Measurements from ENCODE around the gene NOL6.
"Not testable (repeated sequence)": the region's sequence is repeated elsewhere in the genome, so short reads cannot be mapped to it uniquely, and the experiment has no call there.

NOL6 gene

DNA sequence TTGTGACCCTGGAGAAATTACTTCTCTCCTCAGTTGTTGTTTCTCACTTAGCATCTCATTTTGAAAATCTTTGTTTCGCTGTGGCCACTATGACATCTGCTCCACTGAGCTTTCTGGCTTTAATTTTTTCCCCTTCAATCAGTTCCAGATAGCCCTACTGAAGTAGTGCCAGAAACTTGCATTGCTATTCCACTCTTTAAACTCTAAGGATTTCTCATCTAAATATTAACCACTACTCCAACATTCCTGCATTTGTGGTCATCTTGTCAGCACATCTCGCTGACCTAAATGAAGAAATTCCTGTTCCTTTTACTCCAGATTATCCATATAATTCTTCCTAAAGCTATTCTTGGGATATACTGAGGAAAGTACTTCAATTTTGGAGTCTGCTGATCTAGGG lies 15.3 kb upstream of the NOL6 start:
- no peak for TF ChIP-seq EZH2phosphoT487 (IDR thresholded peaks at IDR 0.05; ENCODE audit: low read length)
- TF ChIP-seq, protein P1, sequence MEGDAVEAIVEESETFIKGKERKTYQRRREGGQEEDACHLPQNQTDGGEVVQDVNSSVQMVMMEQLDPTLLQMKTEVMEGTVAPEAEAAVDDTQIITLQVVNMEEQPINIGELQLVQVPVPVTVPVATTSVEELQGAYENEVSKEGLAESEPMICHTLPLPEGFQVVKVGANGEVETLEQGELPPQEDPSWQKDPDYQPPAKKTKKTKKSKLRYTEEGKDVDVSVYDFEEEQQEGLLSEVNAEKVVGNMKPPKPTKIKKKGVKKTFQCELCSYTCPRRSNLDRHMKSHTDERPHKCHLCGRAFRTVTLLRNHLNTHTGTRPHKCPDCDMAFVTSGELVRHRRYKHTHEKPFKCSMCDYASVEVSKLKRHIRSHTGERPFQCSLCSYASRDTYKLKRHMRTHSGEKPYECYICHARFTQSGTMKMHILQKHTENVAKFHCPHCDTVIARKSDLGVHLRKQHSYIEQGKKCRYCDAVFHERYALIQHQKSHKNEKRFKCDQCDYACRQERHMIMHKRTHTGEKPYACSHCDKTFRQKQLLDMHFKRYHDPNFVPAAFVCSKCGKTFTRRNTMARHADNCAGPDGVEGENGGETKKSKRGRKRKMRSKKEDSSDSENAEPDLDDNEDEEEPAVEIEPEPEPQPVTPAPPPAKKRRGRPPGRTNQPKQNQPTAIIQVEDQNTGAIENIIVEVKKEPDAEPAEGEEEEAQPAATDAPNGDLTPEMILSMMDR (IDR thresholded peaks at IDR 0.05; ENCODE audit: low read length) = no peak
- TF ChIP-seq EZH2 (optimal IDR thresholded peaks at IDR 0.05; ENCODE audit: low read depth, low read length) = no peak
- no peaks in the 10 kb centered on the region for H3K27me3 ChIP-seq (replicated peaks; ENCODE audit: insufficient read depth, low read length)
- no peak overlapping the region for H3K27ac ChIP-seq (ENCODE audit: low read length)
- H3K4me2 ChIP-seq (ENCODE audit: low read depth, low read length) = no peak overlapping the region
- no peaks in the 10 kb centered on the region for H3K79me2 ChIP-seq (ENCODE audit: low read length)
- no peaks in the 10 kb centered on the region for H3K9me2 ChIP-seq (replicated peaks; ENCODE audit: insufficient read depth, low read length)
- no peak overlapping the region for H3K4me3 ChIP-seq (ENCODE audit: low read length)
- H3K9ac ChIP-seq (ENCODE audit: low read length) = no peak overlapping the region
- no peaks in the 10 kb centered on the region for H4K20me1 ChIP-seq (ENCODE audit: insufficient read depth, low read length)
- H3F3A ChIP-seq (ENCODE audit: insufficient read depth, low read length) = no peaks in the 10 kb centered on the region
- no peak for DNase-seq
- no peaks in the 10 kb centered on the region for H3K4me1 ChIP-seq (ENCODE audit: low read length)
- H2AFZ ChIP-seq (ENCODE audit: low read length) = no peak overlapping the region
- no peaks in the 10 kb centered on the region for H3K36me3 ChIP-seq (replicated peaks; ENCODE audit: insufficient read depth, low read length)
- H3K9me3 ChIP-seq (replicated peaks; ENCODE audit: insufficient read depth, low read length) = no peaks in the 10 kb centered on the region

DNA sequence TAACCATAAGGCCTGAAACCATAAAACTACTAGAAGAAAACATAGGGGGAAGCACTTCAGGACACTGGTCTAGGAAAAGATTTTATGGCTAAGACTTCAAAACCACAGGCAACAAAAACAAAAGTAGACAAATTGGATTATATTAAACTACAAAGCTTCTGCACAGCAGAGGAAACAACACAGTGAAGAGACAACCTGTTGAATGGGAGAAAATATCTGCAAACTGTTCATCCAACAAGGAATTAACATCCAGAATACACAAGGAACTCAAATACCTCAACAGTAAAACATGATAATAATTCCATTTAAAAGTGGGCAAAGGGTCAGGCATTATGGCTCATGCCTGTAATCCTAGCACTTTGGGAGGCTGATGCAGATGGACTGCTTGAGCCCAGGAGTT lies 11.6 kb upstream of the NOL6 start:
- H3K4me2 ChIP-seq (ENCODE audit: low read depth, low read length); H3K9me2 ChIP-seq (replicated peaks; ENCODE audit: insufficient read depth, low read length); H3K4me3 ChIP-seq (ENCODE audit: low read length); H3F3A ChIP-seq (ENCODE audit: insufficient read depth, low read length); H3K79me2 ChIP-seq (ENCODE audit: low read length); H3K27ac ChIP-seq (ENCODE audit: low read length); H4K20me1 ChIP-seq (ENCODE audit: insufficient read depth, low read length); H3K36me3 ChIP-seq (replicated peaks; ENCODE audit: insufficient read depth, low read length); H2AFZ ChIP-seq (ENCODE audit: low read length); H3K4me1 ChIP-seq (ENCODE audit: low read length); H3K9me3 ChIP-seq (replicated peaks; ENCODE audit: insufficient read depth, low read length); H3K27me3 ChIP-seq (replicated peaks; ENCODE audit: insufficient read depth, low read length); DNase-seq; H3K9ac ChIP-seq (ENCODE audit: low read length): not testable (repeated sequence)

- Histone ChIP-seq H3K9me3 (replicated peaks; ENCODE audit: insufficient read depth, low read length) (no peaks in the 10 kb centered on the region), H4K20me1 (ENCODE audit: insufficient read depth, low read length) (no peaks in the 10 kb centered on the region), H3K36me3 (replicated peaks; ENCODE audit: insufficient read depth, low read length) (no peaks in the 10 kb centered on the region), H2AFZ (ENCODE audit: low read length) (no peak overlapping the region), H3K9me2 (replicated peaks; ENCODE audit: insufficient read depth, low read length) (no peaks in the 10 kb centered on the region), H3K27me3 (replicated peaks; ENCODE audit: insufficient read depth, low read length) (no peaks in the 10 kb centered on the region), H3K4me3 (ENCODE audit: low read length) (no peak overlapping the region), H3K4me2 (ENCODE audit: low read depth, low read length) (no peak overlapping the region), H3F3A (ENCODE audit: insufficient read depth, low read length) (no peaks in the 10 kb centered on the region), H3K27ac (ENCODE audit: low read length) (no peak overlapping the region), H3K79me2 (ENCODE audit: low read length) (no peaks in the 10 kb centered on the region), H3K9ac (ENCODE audit: low read length) (no peak overlapping the region), H3K4me1 (ENCODE audit: low read length) (no peaks in the 10 kb centered on the region)
- no peak for DNase-seq
- TF ChIP-seq, protein P1 (IDR thresholded peaks at IDR 0.05; ENCODE audit: low read length) = no peak
- no peak for TF ChIP-seq EZH2 (optimal IDR thresholded peaks at IDR 0.05; ENCODE audit: low read depth, low read length)
- TF ChIP-seq EZH2phosphoT487 (IDR thresholded peaks at IDR 0.05; ENCODE audit: low read length) = no peak
Measured at GRCh38 chr9:33480976-33481375, 7.3 kb upstream of the NOL6 start.

GRCh38 chr9:33480106-33480505 lies 6.4 kb upstream of the NOL6 start:
- H3K9me2 ChIP-seq (replicated peaks; ENCODE audit: insufficient read depth, low read length) = no peaks in the 10 kb centered on the region
- H4K20me1 ChIP-seq (ENCODE audit: insufficient read depth, low read length) = no peaks in the 10 kb centered on the region
- no peaks in the 10 kb centered on the region for H3F3A ChIP-seq (ENCODE audit: insufficient read depth, low read length)
- H3K4me3 ChIP-seq (ENCODE audit: low read length) = no peak overlapping the region
- no peaks in the 10 kb centered on the region for H3K4me1 ChIP-seq (ENCODE audit: low read length)
- H3K27ac ChIP-seq (ENCODE audit: low read length) = no peak overlapping the region
- no peak overlapping the region for H2AFZ ChIP-seq (ENCODE audit: low read length)
- H3K4me2 ChIP-seq (ENCODE audit: low read depth, low read length) = no peak overlapping the region
- TF ChIP-seq EZH2phosphoT487 (IDR thresholded peaks at IDR 0.05; ENCODE audit: low read length) = no peak
- TF ChIP-seq EZH2 (optimal IDR thresholded peaks at IDR 0.05; ENCODE audit: low read depth, low read length) = no peak
- TF ChIP-seq, protein P1 (IDR thresholded peaks at IDR 0.05; ENCODE audit: low read length) = no peak
- no peak for DNase-seq
- no peaks in the 10 kb centered on the region for H3K9me3 ChIP-seq (replicated peaks; ENCODE audit: insufficient read depth, low read length)
- H3K79me2 ChIP-seq (ENCODE audit: low read length) = no peaks in the 10 kb centered on the region
- H3K36me3 ChIP-seq (replicated peaks; ENCODE audit: insufficient read depth, low read length) = no peaks in the 10 kb centered on the region
- H3K9ac ChIP-seq (ENCODE audit: low read length) = no peak overlapping the region
- no peaks in the 10 kb centered on the region for H3K27me3 ChIP-seq (replicated peaks; ENCODE audit: insufficient read depth, low read length)
